ENCODE measurements around the gene GPR27. TPM values are rescaled to one million over a fixed set of nuclear protein-coding genes. Genes with fewer than 3 reads are reported as not detected.

GPR27 gene
- total RNA-seq, 4 donors from 2014 or later: not detected

- Histone ChIP-seq H3K27ac (no peak overlapping the region), H3K27me3 (no peaks in the 10 kb centered on the region), H3K9me3 (no peaks in the 10 kb centered on the region), H3K36me3 (no peaks in the 10 kb centered on the region), H3K4me1 (no peaks in the 10 kb centered on the region), H3K4me3 (no peak overlapping the region)
- TF ChIP-seq POLR2A (IDR thresholded peaks at IDR 0.05) (no peak), CTCF (IDR thresholded peaks at IDR 0.05) (no peak)
- no peak for DNase-seq
These were observed 20.3 kb upstream of the GPR27 start for GRCh38 chr3:71733319-71733718.

- Histone ChIP-seq H3K4me3 (no peak overlapping the region), H3K4me1 (no peaks in the 10 kb centered on the region), H3K27me3 (no peaks in the 10 kb centered on the region), H3K36me3 (no peaks in the 10 kb centered on the region), H3K9me3 (no peaks in the 10 kb centered on the region), H3K27ac (no peak overlapping the region)
- TF ChIP-seq POLR2A (IDR thresholded peaks at IDR 0.05): no peak
- TF ChIP-seq CTCF (IDR thresholded peaks at IDR 0.05): no peak
- no peak for DNase-seq
These were observed 18.8 kb upstream of the GPR27 start for GRCh38 chr3:71734881-71735280.

GRCh38 chr3:71742621-71743020 is 11.0 kb upstream of the GPR27 start:
- H3K9me3 ChIP-seq: no peaks in the 10 kb centered on the region
- no peak overlapping the region for H3K4me3 ChIP-seq
- H3K36me3 ChIP-seq: no peaks in the 10 kb centered on the region
- no peak for TF ChIP-seq POLR2A (IDR thresholded peaks at IDR 0.05)
- no peak for TF ChIP-seq CTCF (IDR thresholded peaks at IDR 0.05)
- H3K27ac ChIP-seq: no peak overlapping the region
- H3K27me3 ChIP-seq: no peaks in the 10 kb centered on the region
- DNase-seq: no peak
- no peaks in the 10 kb centered on the region for H3K4me1 ChIP-seq

- no peaks in the 10 kb centered on the region for H3K9me3 ChIP-seq
- no peaks in the 10 kb centered on the region for H3K36me3 ChIP-seq
- DNase-seq: no peak
- no peaks in the 10 kb centered on the region for H3K27me3 ChIP-seq
- no peak overlapping the region for H3K4me3 ChIP-seq
- no peaks in the 10 kb centered on the region for H3K4me1 ChIP-seq
- no peak overlapping the region for H3K27ac ChIP-seq
- TF ChIP-seq CTCF (IDR thresholded peaks at IDR 0.05) (no peak), POLR2A (IDR thresholded peaks at IDR 0.05) (no peak)
These were observed 8.9 kb upstream of the GPR27 start for GRCh38 chr3:71744738-71745137.

GRCh38 chr3:71751602-71752001 is 2.1 kb upstream of the GPR27 start:
- no peak for TF ChIP-seq POLR2A (IDR thresholded peaks at IDR 0.05)
- H3K27me3 ChIP-seq: no peaks in the 10 kb centered on the region

GRCh38 chr3:71752831-71753700 is 589 bp upstream of the GPR27 start:
- TF ChIP-seq POLR2A (IDR thresholded peaks at IDR 0.05) (no peak), CTCF (IDR thresholded peaks at IDR 0.05) (no peak)
- H3K4me1 ChIP-seq: peaks cover 0 to 4% (median 0%) of the 10 kb centered on the region in 4 donors
- no peak overlapping the region for H3K27ac ChIP-seq
- no peak for DNase-seq
- no peaks in the 10 kb centered on the region for H3K9me3 ChIP-seq
- no peaks in the 10 kb centered on the region for H3K36me3 ChIP-seq
- peak overlapping the region; percentile 17 to 62 (median 50) for H3K4me3 ChIP-seq
- no peaks in the 10 kb centered on the region for H3K27me3 ChIP-seq

More at GRCh38 chr3:71751602-71752001, 2.1 kb upstream of the GPR27 start:
- H3K4me3 ChIP-seq: no peak overlapping the region
- H3K9me3 ChIP-seq: no peaks in the 10 kb centered on the region
- no peaks in the 10 kb centered on the region for H3K36me3 ChIP-seq
- H3K4me1 ChIP-seq: peaks cover 0 to 4% (median 0%) of the 10 kb centered on the region in 4 donors
- no peak for DNase-seq
- no peak overlapping the region for H3K27ac ChIP-seq
